K562 (cell line): ENCODE measurements around the gene PACS1. TPM values are rescaled to one million over a fixed set of nuclear protein-coding genes. Genes with fewer than 3 reads are reported as not detected.

Experiments
- ATAC-seq: fragments of 200-7000 bp; cut with Tn5 transposase; 3 replicates; pipeline ENCODE4 v1.9.1; 2020; ENCODE audit warnings: moderate library complexity
- BruUV-seq: library from RNA; stranded (reverse); fragments of 400-500 nt; replicated peaks from 2 replicates; lab custom pipeline; 2021; lab: Mats Ljungman, UMichigan
- CTCF ChIA-PET: fragments of 300-600 bp; formaldehyde crosslinking; extraction: SDS; loops from one replicate; lab custom pipeline; 2021; ENCODE audit warnings: low intra/inter-chr PET ratio; lab: Yijun Ruan, JAX
- POLR2A ChIA-PET: fragments of 300-600, 350-650 bp; sonication (Branson Sonifier 250); formaldehyde crosslinking; extraction: SDS; loops from one replicate; lab custom pipeline; 2021; ENCODE audit warnings: antibody characterized with exemption, inconsistent platforms; lab: Yijun Ruan, JAX
- DNase-seq, 4 experiments: peaks; one replicate each; pipeline versions ENCODE4 v3.0.0 to v3.0.0-alpha.2; 2011 to 2018; ENCODE audit warnings: low spot score in 3 of 4, mixed read lengths in 3 of 4; ENCODE audit errors: extremely low read depth in 1 of 4
- FAIRE-seq: peaks from 2 replicates; lab custom pipeline; 2011; peaks lifted over from hg19 to GRCh38; lab: Jason Lieb, UNC
- H2AFZ ChIP-seq: 2 replicates; pipeline ENCODE4 v1.6.0; 2011; ENCODE audit warnings: low read depth, low read length, control low read depth, inconsistent platforms
- H3K27ac ChIP-seq: fragments of 200-600 bp; 3 replicates; pipeline ENCODE4 v1.8.0; 2011; ENCODE audit warnings: low read depth, mild to moderate bottlenecking, control low read depth, inconsistent platforms, low read length, moderate library complexity, mixed read lengths; ENCODE audit errors: extremely low read depth
- H3K27me3 ChIP-seq, 2 experiments: fragments of 300-600 bp in 1 of 2; 2 replicates in 1 of 2; 3 replicates in 1 of 2; pipeline versions ENCODE4 v1.6.0 to v1.8.0; 2011; ENCODE audit warnings: inconsistent platforms in 2 of 2, low read length in 2 of 2, mild to moderate bottlenecking in 1 of 2, mixed read lengths in 1 of 2, moderate library complexity in 1 of 2; ENCODE audit not compliant: control insufficient read depth in 2 of 2, insufficient read depth in 2 of 2
- H3K36me3 ChIP-seq: fragments of 300-600 bp; 3 replicates; pipeline ENCODE4 v1.8.0; 2011; ENCODE audit warnings: mild to moderate bottlenecking, low read length, inconsistent platforms; ENCODE audit not compliant: control insufficient read depth, insufficient read depth
- H3K4me1 ChIP-seq, 2 experiments: fragments of 200-600 bp in 1 of 2; replicated peaks in 1 of 2; 2 replicates in 1 of 2; 3 replicates in 1 of 2; pipeline versions ENCODE4 v1.5.1 to v1.8.0; 2011; ENCODE audit warnings: inconsistent platforms in 2 of 2, low read length in 2 of 2, mild to moderate bottlenecking in 1 of 2, mixed read lengths in 1 of 2, moderate library complexity in 1 of 2; ENCODE audit not compliant: control insufficient read depth in 2 of 2, insufficient read depth in 2 of 2
- H3K4me2 ChIP-seq: 2 replicates; pipeline ENCODE4 v1.6.1; 2011; ENCODE audit warnings: low read length, control low read depth, inconsistent platforms, mixed read lengths; ENCODE audit not compliant: insufficient read depth
- H3K4me3 ChIP-seq: fragments of 200-600 bp; sonication (generic), shearing (Covaris generic); 2 replicates; pipeline ENCODE4 v1.5.1; 2016; ENCODE audit warnings: control low read depth, inconsistent platforms
- H3K79me2 ChIP-seq: fragments of 200-600 bp; 3 replicates; pipeline ENCODE4 v1.8.0; 2011; ENCODE audit warnings: low read length, inconsistent platforms; ENCODE audit not compliant: control insufficient read depth, insufficient read depth
- H3K9ac ChIP-seq, 2 experiments: 2 replicates each; pipeline versions ENCODE4 v1.6.0 to v1.6.1; 2011; ENCODE audit warnings: low read depth in 2 of 2, low read length in 2 of 2, control low read depth in 1 of 2, inconsistent platforms in 1 of 2, mild to moderate bottlenecking in 1 of 2, mixed read lengths in 1 of 2; ENCODE audit not compliant: insufficient read depth in 1 of 2
- H3K9me1 ChIP-seq: one replicate; pipeline ENCODE4 v1.6.0; 2011; ENCODE audit warnings: inconsistent platforms, mild to moderate bottlenecking, low read length, moderate library complexity; ENCODE audit not compliant: control insufficient read depth, insufficient read depth
- H3K9me3 ChIP-seq: replicated peaks from 2 replicates; pipeline ENCODE4 v1.5.1; 2011; ENCODE audit warnings: low read depth, low read length, inconsistent platforms; ENCODE audit not compliant: control insufficient read depth, insufficient read depth
- H4K20me1 ChIP-seq: replicated peaks from 2 replicates; pipeline ENCODE4 v1.6.1; 2011; ENCODE audit warnings: low read length, inconsistent platforms, mixed read lengths; ENCODE audit not compliant: control insufficient read depth, insufficient read depth
- ADNP ChIP-seq: fragments of 200-800 bp; sonication (Bioruptor generic); IDR thresholded peaks from 2 replicates; pipeline ENCODE4 v1.6.1; 2016; ENCODE audit warnings: missing genetic modification characterization, missing compliant biosample characterization
- CXXC5 ChIP-seq: fragments of 250-450 bp; sonication (Bioruptor Pico); IDR thresholded peaks from 2 replicates; pipeline ENCODE4 v1.8.0; 2022; ENCODE audit warnings: inconsistent platforms, mild to moderate bottlenecking, moderate library complexity
- GABPB1 ChIP-seq: sonication (generic); formaldehyde crosslinking; IDR thresholded peaks from 2 replicates; pipeline ENCODE4 v1.8.0; 2022; ENCODE audit warnings: mild to moderate bottlenecking, missing genetic modification reagents
- MECOM ChIP-seq: fragments of 250-450 bp; sonication (Bioruptor Pico); IDR thresholded peaks from 2 replicates; pipeline ENCODE4 v1.8.0; 2022; ENCODE audit warnings: inconsistent platforms
- MYBL2 ChIP-seq, 2 experiments: fragments of 450-650 bp in 1 of 2; sonication (generic) in 1 of 2; formaldehyde crosslinking in 1 of 2; IDR thresholded peaks; 2 replicates each; pipeline versions ENCODE4 v1.6.1 to v1.8.1; 2017 to 2022; ENCODE audit warnings: borderline replicate concordance in 1 of 2, inconsistent platforms in 1 of 2, low read depth in 1 of 2, mild to moderate bottlenecking in 1 of 2, missing genetic modification reagents in 1 of 2, moderate library complexity in 1 of 2
- TCF7L2 ChIP-seq: fragments of 150-350 bp; IDR thresholded peaks from 2 replicates; pipeline ENCODE4 v1.6.1; 2016; ENCODE audit warnings: low read depth, mild to moderate bottlenecking, low read length, moderate library complexity
- ZNF384 ChIP-seq: IDR thresholded peaks from 2 replicates; pipeline ENCODE4 v1.6.1; 2012; ENCODE audit warnings: low read depth, low read length, improper control_type of control experiment
- WGBS: fragments of 100-300 bp; shearing (Covaris generic); methylation state at CpG from one replicate; pipeline ENCODE4 v1.1.6; 2016; ENCODE audit warnings: low coverage, mixed read lengths; ENCODE audit not compliant: insufficient coverage; ENCODE audit errors: missing lambda C conversion rate; 5-methylcytosine and 5-hydroxymethylcytosine counted together
- in situ Hi-C: fragments of 300-500 bp; cut with MboI; formaldehyde crosslinking; loops from 4 replicates; pipeline ENCODE4 v1.15.0; 2018; ENCODE audit warnings: inconsistent platforms, mixed read lengths
- intact Hi-C: fragments of 100-400 bp; cut with micrococcal nuclease; formaldehyde crosslinking; loops from 2 replicates; pipeline ENCODE4 v1.14.2; 2022
- polyA plus RNA-seq, 8 experiments: library from polyadenylated mRNA; depleted of rRNA in 4 of 8; stranded (reverse) in 5 of 8; unstranded in 3 of 8; fragments of >200 nt; fragmentation: Nextera tagmentation in 2 of 8; fragmentation: Illumina TruSeq in 1 of 8; extraction: Ambion mirVana in 2 of 8; extraction: Trizol in 1 of 8; gene quantifications; 2 replicates each; pipeline versions ENCODE4 v1.2.1 to v1.2.3, GENCODE V29; 2011 to 2014; ENCODE audit warnings: inconsistent platforms in 1 of 8, missing spikeins in 1 of 8
- total RNA-seq, 7 experiments: library from RNA; depleted of rRNA in 6 of 7; stranded (reverse); fragments of >200 nt in 6 of 7; fragmentation: Illumina TruSeq in 2 of 7; extraction: Trizol in 2 of 7; gene quantifications; 2 replicates each; pipeline versions ENCODE4 v1.2.1 to v1.2.3, GENCODE V29; 2011 to 2021; ENCODE audit warnings: low replicate concordance in 1 of 7
- TF ChIP-seq, protein P1 (sequence below): fragments of 450-650 bp; IDR thresholded peaks from 2 replicates; pipeline ENCODE4 v1.6.1; 2016; ENCODE audit warnings: low read depth, mild to moderate bottlenecking, moderate library complexity
- TF ChIP-seq, protein P2 (sequence below): sonication (generic); formaldehyde crosslinking; IDR thresholded peaks from 2 replicates; pipeline ENCODE4 v1.8.1; 2023; ENCODE audit warnings: mild to moderate bottlenecking, missing genetic modification reagents
- TF ChIP-seq, protein P3 (sequence below): sonication (generic); IDR thresholded peaks from 2 replicates; pipeline ENCODE4 v1.6.1; 2016

PACS1 gene
- total and polyA plus RNA-seq, 9 of the 15 experiments (the other 6 are each of a cell fraction or from before 2014, with no cell fraction given): 0.34 to 28.1 (median 8.5) TPM

DNA sequence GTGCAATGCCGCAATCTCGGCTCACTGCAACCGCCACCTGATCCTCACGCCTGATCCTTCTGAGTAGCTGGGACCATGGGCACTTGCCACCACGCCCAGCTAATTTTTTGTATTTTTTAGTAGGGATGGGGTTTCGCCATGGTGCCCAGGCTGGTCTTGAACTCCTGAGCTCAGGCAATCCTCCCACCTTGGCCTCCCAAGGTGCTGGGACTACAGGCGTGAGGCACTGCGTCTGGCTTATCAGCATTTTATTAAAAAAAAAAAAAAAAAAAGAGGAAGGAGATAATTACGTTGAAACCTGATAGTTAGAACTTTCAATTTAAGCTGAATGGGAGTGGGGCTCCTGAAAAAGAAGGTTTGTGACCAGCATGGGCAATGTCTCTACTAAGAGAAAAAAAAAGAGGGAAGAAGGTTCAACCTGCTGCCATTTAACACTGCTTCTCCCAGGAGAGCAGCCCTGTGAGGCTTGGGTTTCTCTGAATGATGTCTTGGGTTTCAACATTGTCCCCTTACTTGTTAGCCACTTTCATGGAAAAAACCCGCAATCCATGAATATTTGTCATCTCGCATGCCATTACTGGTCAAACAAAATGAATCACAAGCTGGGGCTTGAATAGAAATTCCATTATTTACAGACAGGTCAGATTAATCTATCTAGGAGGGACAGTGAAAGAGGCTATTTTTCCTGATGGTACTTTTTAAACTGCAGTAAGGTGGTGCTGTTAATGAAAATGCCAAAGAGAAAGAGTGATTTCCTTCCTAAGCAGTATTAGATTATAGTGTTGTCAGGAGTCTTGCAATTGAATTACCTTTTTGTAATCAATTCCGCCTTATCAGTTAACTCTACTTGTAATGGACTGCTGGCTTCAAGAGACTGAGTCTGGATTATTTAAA is 72.5 kb downstream of the PACS1 start:
- Histone ChIP-seq H4K20me1 (peaks cover 4% of the 10 kb centered on the region; the same call in 1 of the 2 replicates), H3K9me1 (no peaks in the 10 kb centered on the region), H3K4me2 (no peak overlapping the region; the same call in 1 of the 2 replicates), H3K79me2 (no peaks in the 10 kb centered on the region), H3K27ac (no peak overlapping the region), H3K9ac (peak overlapping the region in 1 of 2 experiments; percentile 67; a peak in 1 of 4 replicates), H3K36me3 (no peaks in the 10 kb centered on the region; the same call in 2 of the 3 replicates), H3K27me3 (no peaks in the 10 kb centered on the region), H3K4me3 (no peak overlapping the region), H2AFZ (no peak overlapping the region), H3K9me3 (no peaks in the 10 kb centered on the region; the same call in 1 of the 2 replicates), H3K4me1 (peaks cover 12 to 15% of the 10 kb centered on the region in 2 experiments)
- intact Hi-C loops (no loop called here), in situ Hi-C loops (no loop called here)
- ATAC-seq: no peak; the same call in 2 of the 3 replicates
- POLR2A ChIA-PET: interaction anchor here (0.6 kb wide), 2 partner anchors 30 to 227 kb away, joined by 3 read pairs; no protein-coding TSS in a partner anchor
- DNase-seq: no peak
- 65% methylated on average over 11 of the region's 12 CpGs for WGBS
- CTCF ChIA-PET: no interaction called here
- TF ChIP-seq GABPB1: 0 out of 2 replicates have a peak, but pooled peaks have one; percentile 36
- no peak for TF ChIP-seq MECOM (CRISPR knock-in tag)
- peak; percentile 10; the same call in 1 of the 2 replicates for TF ChIP-seq MYBL2 (IDR thresholded peaks at IDR 0.05; ENCODE audit: low read depth)
- TF ChIP-seq MYBL2 (CRISPR knock-in tag; IDR thresholded peaks at IDR 0.05; ENCODE audit: borderline replicate concordance): no peak
- TF ChIP-seq ZNF384: peak; percentile 73
- TF ChIP-seq, protein P1, sequence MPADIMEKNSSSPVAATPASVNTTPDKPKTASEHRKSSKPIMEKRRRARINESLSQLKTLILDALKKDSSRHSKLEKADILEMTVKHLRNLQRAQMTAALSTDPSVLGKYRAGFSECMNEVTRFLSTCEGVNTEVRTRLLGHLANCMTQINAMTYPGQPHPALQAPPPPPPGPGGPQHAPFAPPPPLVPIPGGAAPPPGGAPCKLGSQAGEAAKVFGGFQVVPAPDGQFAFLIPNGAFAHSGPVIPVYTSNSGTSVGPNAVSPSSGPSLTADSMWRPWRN: no peak
- TF ChIP-seq TCF7L2: no peak
- TF ChIP-seq CXXC5 (CRISPR knock-in tag): peak; percentile 30; the same call in 1 of the 2 replicates
- TF ChIP-seq ADNP: peak; percentile 78
- TF ChIP-seq, protein P2, sequence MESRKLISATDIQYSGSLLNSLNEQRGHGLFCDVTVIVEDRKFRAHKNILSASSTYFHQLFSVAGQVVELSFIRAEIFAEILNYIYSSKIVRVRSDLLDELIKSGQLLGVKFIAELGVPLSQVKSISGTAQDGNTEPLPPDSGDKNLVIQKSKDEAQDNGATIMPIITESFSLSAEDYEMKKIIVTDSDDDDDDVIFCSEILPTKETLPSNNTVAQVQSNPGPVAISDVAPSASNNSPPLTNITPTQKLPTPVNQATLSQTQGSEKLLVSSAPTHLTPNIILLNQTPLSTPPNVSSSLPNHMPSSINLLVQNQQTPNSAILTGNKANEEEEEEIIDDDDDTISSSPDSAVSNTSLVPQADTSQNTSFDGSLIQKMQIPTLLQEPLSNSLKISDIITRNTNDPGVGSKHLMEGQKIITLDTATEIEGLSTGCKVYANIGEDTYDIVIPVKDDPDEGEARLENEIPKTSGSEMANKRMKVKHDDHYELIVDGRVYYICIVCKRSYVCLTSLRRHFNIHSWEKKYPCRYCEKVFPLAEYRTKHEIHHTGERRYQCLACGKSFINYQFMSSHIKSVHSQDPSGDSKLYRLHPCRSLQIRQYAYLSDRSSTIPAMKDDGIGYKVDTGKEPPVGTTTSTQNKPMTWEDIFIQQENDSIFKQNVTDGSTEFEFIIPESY (CRISPR knock-in tag): peak; percentile 45; the same call in 1 of the 2 replicates
- TF ChIP-seq, protein P3, sequence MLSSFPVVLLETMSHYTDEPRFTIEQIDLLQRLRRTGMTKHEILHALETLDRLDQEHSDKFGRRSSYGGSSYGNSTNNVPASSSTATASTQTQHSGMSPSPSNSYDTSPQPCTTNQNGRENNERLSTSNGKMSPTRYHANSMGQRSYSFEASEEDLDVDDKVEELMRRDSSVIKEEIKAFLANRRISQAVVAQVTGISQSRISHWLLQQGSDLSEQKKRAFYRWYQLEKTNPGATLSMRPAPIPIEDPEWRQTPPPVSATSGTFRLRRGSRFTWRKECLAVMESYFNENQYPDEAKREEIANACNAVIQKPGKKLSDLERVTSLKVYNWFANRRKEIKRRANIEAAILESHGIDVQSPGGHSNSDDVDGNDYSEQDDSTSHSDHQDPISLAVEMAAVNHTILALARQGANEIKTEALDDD: no peak
- TF ChIP-seq, all 486 proteins: peak for 6
- BruUV-seq: no TSS peak
- FAIRE-seq: no peak
